HCT116 (cell line): ENCODE data around the gene PRORP. TPM values are rescaled to one million over a fixed set of nuclear protein-coding genes. Genes with fewer than 3 reads are reported as not detected.

Experiments used
- ATAC-seq: fragments of 200-7000 bp; cut with Tn5 transposase; 2 replicates; pipeline ENCODE4 v1.9.1; 2020; ENCODE audit warnings: mild to moderate bottlenecking, moderate library complexity
- BruUV-seq: library from RNA; stranded (reverse); fragments of 400-500 nt; replicated peaks from 2 replicates; lab custom pipeline; 2021; lab: Mats Ljungman, UMichigan
- CTCF ChIA-PET: fragments of 300-600 bp; sonication (Branson Sonifier 250); formaldehyde crosslinking; loops from one replicate; lab custom pipeline; 2021; ENCODE audit warnings: antibody characterized with exemption; lab: Charles Lee
- POLR2A ChIA-PET: fragments of 300-600, 350-600 bp; sonication (Branson Sonifier 250); formaldehyde crosslinking; loops from one replicate; lab custom pipeline; 2021; ENCODE audit warnings: antibody characterized with exemption; lab: Charles Lee
- RAD21 ChIA-PET, 2 experiments: fragments of 300-600 bp; sonication (Branson Sonifier 250); formaldehyde crosslinking; loops; one replicate each; lab custom pipeline; 2023; ENCODE audit warnings: low total read pairs in 2 of 2; ENCODE audit not compliant: uncharacterized antibody in 2 of 2, unreplicated experiment in 2 of 2, low non-redundant PET in 1 of 2; lab: Charles Lee
- DNase-seq: peaks from one replicate; pipeline ENCODE4 v3.0.0-alpha.2; 2010; ENCODE audit warnings: low read depth, low spot score
- H2AFZ ChIP-seq: fragments of 200-600 bp; shearing (Covaris generic), sonication (generic); 2 replicates; pipeline ENCODE4 v1.6.1; 2017; ENCODE audit warnings: low read depth, mixed run types, mixed read lengths, antibody characterized with exemption, low read length; ENCODE audit not compliant: poor library complexity, severe bottlenecking
- H3K27ac ChIP-seq: 2 replicates; pipeline ENCODE4 v1.5.1; 2012; ENCODE audit warnings: low read depth, low read length
- H3K27me3 ChIP-seq: fragments of 200-600 bp; sonication (generic); 2 replicates; pipeline ENCODE4 v1.6.1; 2016; ENCODE audit warnings: mixed run types, low read length, mixed read lengths; ENCODE audit not compliant: insufficient read depth
- H3K36me3 ChIP-seq, 2 experiments: fragments of 200-500 bp in 1 of 2; fragments of 200-600 bp in 1 of 2; sonication (Bioruptor generic) in 1 of 2; sonication (generic) in 1 of 2; 2 replicates each; pipeline versions ENCODE4 v1.5.1 to v1.6.1; 2014 to 2016; ENCODE audit warnings: low read length in 2 of 2, inconsistent platforms in 1 of 2, mixed read lengths in 1 of 2, mixed run types in 1 of 2; ENCODE audit not compliant: insufficient read depth in 2 of 2, control insufficient read depth in 1 of 2
- H3K4me1 ChIP-seq, 2 experiments: fragments of 200-600 bp in 1 of 2; sonication (generic) in 1 of 2; 2 replicates each; pipeline versions ENCODE4 v1.5.1 to v1.6.1; 2012 to 2017; ENCODE audit warnings: low read length in 2 of 2, inconsistent platforms in 1 of 2, mild to moderate bottlenecking in 1 of 2, mixed read lengths in 1 of 2, mixed run types in 1 of 2, moderate library complexity in 1 of 2; ENCODE audit not compliant: insufficient read depth in 2 of 2, control insufficient read depth in 1 of 2
- H3K4me2 ChIP-seq: fragments of 200-600 bp; sonication (generic); 2 replicates; pipeline ENCODE4 v1.6.1; 2017; ENCODE audit warnings: mixed run types, low read length, mixed read lengths
- H3K4me3 ChIP-seq, 2 experiments: fragments of 200-600 bp in 1 of 2; sonication (generic) in 1 of 2; replicated peaks in 1 of 2; 2 replicates each; pipeline ENCODE4 v1.5.1; 2011 to 2016; ENCODE audit warnings: low read length in 2 of 2, control low read depth in 1 of 2, low read depth in 1 of 2, mild to moderate bottlenecking in 1 of 2, mixed read lengths in 1 of 2, mixed run types in 1 of 2
- H3K79me2 ChIP-seq: fragments of 200-600 bp; sonication (generic); 2 replicates; pipeline ENCODE4 v1.6.1; 2017; ENCODE audit warnings: mild to moderate bottlenecking, mixed run types, low read length, moderate library complexity, mixed read lengths; ENCODE audit not compliant: insufficient read depth
- H3K9ac ChIP-seq: fragments of 200-600 bp; sonication (generic); 2 replicates; pipeline ENCODE4 v1.6.1; 2016; ENCODE audit warnings: low read length, mixed read lengths
- H3K9me2 ChIP-seq: fragments of 200-600 bp; sonication (generic), shearing (Covaris generic); 2 replicates; pipeline ENCODE4 v1.6.1; 2017; ENCODE audit warnings: mixed run types, mild to moderate bottlenecking, moderate library complexity; ENCODE audit not compliant: insufficient read depth
- H3K9me3 ChIP-seq, 2 experiments: fragments of 200-500 bp in 1 of 2; fragments of 200-600 bp in 1 of 2; sonication (Bioruptor generic) in 1 of 2; sonication (generic) in 1 of 2; 2 replicates each; pipeline ENCODE4 v1.6.1; 2014 to 2017; ENCODE audit warnings: low read length in 2 of 2, mixed read lengths in 2 of 2, inconsistent platforms in 1 of 2, low read depth in 1 of 2, mild to moderate bottlenecking in 1 of 2, mixed run types in 1 of 2, moderate library complexity in 1 of 2; ENCODE audit not compliant: control insufficient read depth in 1 of 2, insufficient read depth in 1 of 2
- H4K20me1 ChIP-seq: fragments of 200-600 bp; sonication (generic), shearing (Covaris generic); 2 replicates; pipeline ENCODE4 v1.6.1; 2017; ENCODE audit warnings: mixed run types, mild to moderate bottlenecking, moderate library complexity; ENCODE audit not compliant: insufficient read depth
- CBX3 ChIP-seq: IDR thresholded peaks from 2 replicates; pipeline ENCODE4 v1.6.1; 2012; ENCODE audit warnings: low read depth
- CEBPB ChIP-seq: IDR thresholded peaks from 2 replicates; pipeline ENCODE4 v1.6.1; 2012; ENCODE audit warnings: low read depth
- ELF1 ChIP-seq: IDR thresholded peaks from 2 replicates; pipeline ENCODE4 v1.6.1; 2012; ENCODE audit warnings: low read depth, borderline replicate concordance
- EZH2 ChIP-seq: fragments of 200-600 bp; sonication (generic); IDR thresholded peaks from 2 replicates; pipeline ENCODE4 v1.6.1; 2017; ENCODE audit warnings: antibody characterized with exemption, mixed run types
- FOSL1 ChIP-seq: IDR thresholded peaks from 2 replicates; pipeline ENCODE4 v1.6.1; 2012; ENCODE audit warnings: low read depth
- JUND ChIP-seq: IDR thresholded peaks from 2 replicates; pipeline ENCODE4 v1.6.1; 2012
- POLR2AphosphoS5 ChIP-seq: IDR thresholded peaks from 2 replicates; pipeline ENCODE4 v1.6.1; 2011; ENCODE audit warnings: mild to moderate bottlenecking, low read depth, low read length, moderate library complexity
- RAD21 ChIP-seq: IDR thresholded peaks from 2 replicates; pipeline ENCODE4 v1.6.1; 2012; ENCODE audit warnings: low read depth, mild to moderate bottlenecking
- SP1 ChIP-seq: IDR thresholded peaks from 2 replicates; pipeline ENCODE4 v1.6.1; 2012; ENCODE audit warnings: low read depth
- TCF7L2 ChIP-seq: IDR thresholded peaks from 2 replicates; pipeline ENCODE4 v1.7.0; 2011; ENCODE audit warnings: borderline replicate concordance, inconsistent platforms; ENCODE audit not compliant: insufficient read depth, insufficient read length; ENCODE audit errors: extremely low read depth
- ZNF274 ChIP-seq: fragments of 200-500 bp; sonication (Bioruptor generic); IDR thresholded peaks from 2 replicates; pipeline ENCODE4 v1.6.1; 2014; ENCODE audit warnings: mild to moderate bottlenecking, low read depth, low read length, inconsistent platforms
- intact Hi-C: fragments of 100-400 bp; cut with micrococcal nuclease; formaldehyde crosslinking; loops from 2 replicates; pipeline ENCODE4 v1.10.0; 2022
- total RNA-seq: library from RNA; stranded (reverse); gene quantifications from one replicate; pipeline ENCODE4 v1.2.1, GENCODE V29; 2021; ENCODE audit not compliant: unreplicated experiment
- TF ChIP-seq, protein P1 (sequence below): IDR thresholded peaks from 2 replicates; pipeline ENCODE4 v1.6.1; 2012
- TF ChIP-seq, protein P2 (sequence below): IDR thresholded peaks from 2 replicates; pipeline ENCODE4 v1.6.1; 2011; ENCODE audit warnings: mild to moderate bottlenecking, low read length, moderate library complexity; ENCODE audit not compliant: insufficient replicate concordance; ENCODE audit errors: extremely low read depth

The PRORP gene
- total RNA-seq, 1 experiment from 2014 or later, result 28.0 TPM

DNA sequence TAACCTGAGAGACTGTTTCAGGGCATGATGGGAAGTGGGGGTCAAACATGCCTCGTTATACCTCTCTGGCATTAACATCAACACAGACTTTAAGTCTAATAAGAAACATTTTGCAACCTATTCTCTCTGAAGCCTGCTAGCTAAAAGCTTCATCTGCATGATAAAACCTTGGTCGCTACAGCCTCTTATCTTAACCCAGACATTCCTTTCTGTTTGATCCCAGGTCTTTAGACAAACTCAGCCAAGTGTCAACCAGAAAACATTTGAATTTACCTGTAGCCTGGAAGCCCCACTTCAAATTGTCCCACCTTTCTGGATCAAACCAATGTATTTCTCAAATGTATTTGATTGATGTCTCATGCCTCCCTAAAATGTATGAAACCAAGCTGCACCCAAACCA, 9.7 kb upstream of the PRORP start:
- Histone ChIP-seq H3K27ac (no peak overlapping the region), H3K27me3 (no peaks in the 10 kb centered on the region), H3K9ac (no peak overlapping the region), H3K9me2 (no peaks in the 10 kb centered on the region), H2AFZ (no peak overlapping the region), H3K79me2 (no peaks in the 10 kb centered on the region), H3K9me3 (peaks cover 0 to 7% of the 10 kb centered on the region in 2 experiments; a peak in 1 of 4 replicates), H3K4me2 (no peak overlapping the region), H3K36me3 (peaks cover 5 to 24% of the 10 kb centered on the region in 2 experiments), H3K4me1 (no peaks in the 10 kb centered on the region), H4K20me1 (no peaks in the 10 kb centered on the region)
- ChIA-PET RAD21 (no interaction called here), CTCF (no interaction called here), POLR2A (no interaction called here)
- intact Hi-C loops, result loop anchor here (5.0 kb wide), 1 partner anchor 50 kb away; no protein-coding TSS in a partner anchor
- BruUV-seq, result no TSS peak
- no peak for DNase-seq
- ATAC-seq, result no peak
- TF ChIP-seq JUND (no peak), POLR2AphosphoS5 (no peak), RAD21 (no peak), EZH2 (no peak), FOSL1 (no peak), CBX3 (no peak), ZNF274 (no peak), SP1 (no peak), ELF1 (no peak)
- TF ChIP-seq, protein P1, sequence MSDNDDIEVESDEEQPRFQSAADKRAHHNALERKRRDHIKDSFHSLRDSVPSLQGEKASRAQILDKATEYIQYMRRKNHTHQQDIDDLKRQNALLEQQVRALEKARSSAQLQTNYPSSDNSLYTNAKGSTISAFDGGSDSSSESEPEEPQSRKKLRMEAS, result no peak
- TF ChIP-seq, all 23 proteins: peak for 0
- H3K4me3 ChIP-seq, result no peak overlapping the region

DNA sequence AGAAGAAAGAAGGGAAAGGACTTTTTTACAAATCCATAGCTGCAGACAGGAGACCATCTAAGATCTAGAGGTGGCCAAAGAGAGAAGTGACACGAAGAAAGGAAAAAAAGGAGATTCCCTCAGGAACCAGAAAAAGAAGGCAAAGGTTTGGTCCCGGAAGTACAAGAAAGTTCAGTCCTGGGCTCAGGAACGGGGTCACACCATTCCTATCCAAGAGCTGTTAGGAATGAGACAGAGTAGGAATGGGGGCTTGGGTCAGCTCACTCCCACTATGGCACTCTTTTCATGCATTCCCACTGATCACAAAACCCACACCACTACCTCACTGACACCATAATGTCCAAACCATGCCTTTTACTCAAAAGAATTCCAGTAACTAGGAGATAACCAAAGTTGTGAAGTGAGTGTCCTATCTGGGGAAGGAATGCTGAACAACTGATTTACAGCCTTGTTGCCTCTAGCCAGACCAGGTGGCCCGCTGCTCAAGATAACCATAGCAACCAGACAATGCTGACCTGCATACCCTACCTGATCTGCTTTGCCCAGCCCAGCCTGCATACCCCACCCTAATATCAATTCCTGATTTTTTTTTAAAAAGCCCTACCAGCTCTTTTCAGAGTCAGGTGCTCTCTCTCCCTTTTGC, 8.9 kb upstream of the PRORP start:
- no peak overlapping the region for H2AFZ ChIP-seq
- RAD21 ChIA-PET, result no interaction called here
- no peaks in the 10 kb centered on the region for H3K9me2 ChIP-seq
- H3K27ac ChIP-seq, result no peak overlapping the region
- POLR2A ChIA-PET, result no interaction called here
- no peak overlapping the region for H3K9ac ChIP-seq
- ATAC-seq (no peak), DNase-seq (no peak)
- TF ChIP-seq CBX3, result no peak
- TF ChIP-seq, protein P2, sequence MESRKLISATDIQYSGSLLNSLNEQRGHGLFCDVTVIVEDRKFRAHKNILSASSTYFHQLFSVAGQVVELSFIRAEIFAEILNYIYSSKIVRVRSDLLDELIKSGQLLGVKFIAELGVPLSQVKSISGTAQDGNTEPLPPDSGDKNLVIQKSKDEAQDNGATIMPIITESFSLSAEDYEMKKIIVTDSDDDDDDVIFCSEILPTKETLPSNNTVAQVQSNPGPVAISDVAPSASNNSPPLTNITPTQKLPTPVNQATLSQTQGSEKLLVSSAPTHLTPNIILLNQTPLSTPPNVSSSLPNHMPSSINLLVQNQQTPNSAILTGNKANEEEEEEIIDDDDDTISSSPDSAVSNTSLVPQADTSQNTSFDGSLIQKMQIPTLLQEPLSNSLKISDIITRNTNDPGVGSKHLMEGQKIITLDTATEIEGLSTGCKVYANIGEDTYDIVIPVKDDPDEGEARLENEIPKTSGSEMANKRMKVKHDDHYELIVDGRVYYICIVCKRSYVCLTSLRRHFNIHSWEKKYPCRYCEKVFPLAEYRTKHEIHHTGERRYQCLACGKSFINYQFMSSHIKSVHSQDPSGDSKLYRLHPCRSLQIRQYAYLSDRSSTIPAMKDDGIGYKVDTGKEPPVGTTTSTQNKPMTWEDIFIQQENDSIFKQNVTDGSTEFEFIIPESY, result no peak
- TF ChIP-seq, protein P1, result no peak
- TF ChIP-seq ELF1, result no peak
- no peak for TF ChIP-seq CEBPB
- TF ChIP-seq TCF7L2, result no peak
- no peak for TF ChIP-seq JUND
- H3K4me1 ChIP-seq, result no peaks in the 10 kb centered on the region
- H3K36me3 ChIP-seq, result peaks cover 5 to 24% of the 10 kb centered on the region in 2 experiments
- H3K27me3 ChIP-seq, result no peaks in the 10 kb centered on the region
- H3K4me3 ChIP-seq, result no peak overlapping the region
- H3K9me3 ChIP-seq, result peaks cover 0 to 7% of the 10 kb centered on the region in 2 experiments; a peak in 1 of 4 replicates
- no peak overlapping the region for H3K4me2 ChIP-seq
- CTCF ChIA-PET, result interaction anchor here (0.5 kb wide), 1 partner anchor 298 kb away, joined by 5 read pairs; no protein-coding TSS in a partner anchor
- no peaks in the 10 kb centered on the region for H3K79me2 ChIP-seq
- intact Hi-C loops, result loop anchor here (5.0 kb wide), 1 partner anchor 51 kb away; no protein-coding TSS in a partner anchor
- no TSS peak for BruUV-seq
- H4K20me1 ChIP-seq, result no peaks in the 10 kb centered on the region
